ENCODE measurements around the gene GALNT8. TPM values are rescaled to one million over a fixed set of nuclear protein-coding genes. Genes with fewer than 3 reads are reported as not detected.

GALNT8 gene
- total and polyA plus RNA-seq, 2 of the 8 experiments (the other 6 are each of a cell fraction or from before 2014, with no cell fraction given), result 4.7 to 8.3 TPM

GRCh38 chr12:4787965-4788364 is 67.8 kb downstream of the GALNT8 start:
- POLR2A ChIA-PET (ENCODE audit: partially characterized antibody), result no interaction called here
- no peak for TF ChIP-seq GABPA (IDR thresholded peaks at IDR 0.05; ENCODE audit: borderline replicate concordance, insufficient read depth, low read length)
- no peak for TF ChIP-seq SIX5 (IDR thresholded peaks at IDR 0.05; ENCODE audit: low read depth, low read length)
- no peak for TF ChIP-seq E2F6 (IDR thresholded peaks at IDR 0.05)
- no peak for TF ChIP-seq TAF7 (optimal IDR thresholded peaks at IDR 0.05; ENCODE audit: borderline replicate concordance, low read depth, low read length)
- TF ChIP-seq KDM4A (IDR thresholded peaks at IDR 0.05; ENCODE audit: low read depth, low read length, severe bottlenecking), result no peak
- no peak for TF ChIP-seq RAD21 (IDR thresholded peaks at IDR 0.05 in 1 of 2, conservative IDR thresholded peaks at IDR 0.05 in 1 of 2; ENCODE audit: low read depth in 2 of 2, low read length in 2 of 2)
- no peak for TF ChIP-seq EP300 (IDR thresholded peaks at IDR 0.05; ENCODE audit: borderline replicate concordance in 1 of 2, low read depth in 2 of 2, low read length in 2 of 2)
- TF ChIP-seq RBBP5 (IDR thresholded peaks at IDR 0.05; ENCODE audit: borderline replicate concordance, low read depth, low read length), result no peak
- no peak for TF ChIP-seq ZNF274 (IDR thresholded peaks at IDR 0.05; ENCODE audit: borderline replicate concordance, extremely low read depth, low read length)
- TF ChIP-seq CEBPB (IDR thresholded peaks at IDR 0.05; ENCODE audit: low read depth, low read length), result no peak

More at GRCh38 chr12:4787965-4788364, 67.8 kb downstream of the GALNT8 start:
- no peak overlapping the region for H3K4me3 ChIP-seq (ENCODE audit: extremely low read depth in 1 of 4, insufficient read depth in 2 of 4, low read depth in 3 of 4, low read length in 4 of 4)
- no peaks in the 10 kb centered on the region for H3K27me3 ChIP-seq (replicated peaks in 1 of 4; ENCODE audit: control insufficient read depth in 3 of 4, extremely low read depth in 1 of 4, insufficient read depth in 3 of 4, low read length in 3 of 4)
- CTCF ChIA-PET (ENCODE audit: partially characterized antibody), result interaction anchor here (1.4 kb wide), 1 partner anchor 23 kb away, joined by 4 read pairs; no protein-coding TSS in a partner anchor
- H4K91ac ChIP-seq (replicated peaks; ENCODE audit: insufficient read length, low read length), result no peak overlapping the region
- H3K27ac ChIP-seq (ENCODE audit: low read depth, low read length), result no peak overlapping the region
- no peak overlapping the region for H4K8ac ChIP-seq (ENCODE audit: extremely low read depth, insufficient read depth, low read length)
- no peak overlapping the region for H2BK15ac ChIP-seq (ENCODE audit: low read length)
- no peak overlapping the region for H4K5ac ChIP-seq (ENCODE audit: insufficient read length, low read depth, low read length)
- no peak overlapping the region for H3K9ac ChIP-seq (replicated peaks in 1 of 4; ENCODE audit: extremely low read depth in 1 of 4, low read depth in 3 of 4, low read length in 3 of 4)
- no peaks in the 10 kb centered on the region for H4K20me1 ChIP-seq (replicated peaks in 1 of 2; ENCODE audit: control insufficient read depth in 1 of 2, insufficient read depth in 2 of 2, low read length in 2 of 2)
- no peak overlapping the region for H3K18ac ChIP-seq (ENCODE audit: extremely low read depth, low read length)
- no peak overlapping the region for H2AFZ ChIP-seq (ENCODE audit: low read length)
- H2BK12ac ChIP-seq (ENCODE audit: low read depth, low read length), result no peak overlapping the region
- no peak overlapping the region for H2BK20ac ChIP-seq (ENCODE audit: low read length)
- no peak overlapping the region for H2BK5ac ChIP-seq (ENCODE audit: low read depth, low read length)
- no peak overlapping the region for H3K56ac ChIP-seq (replicated peaks; ENCODE audit: insufficient read length, low read depth, low read length)
- 0 out of 2 replicates have a peak, but pooled peaks cover 2% of the 10 kb centered on the region for H3K23me2 ChIP-seq (ENCODE audit: low read depth, low read length)
- no peak overlapping the region for H2BK120ac ChIP-seq (replicated peaks; ENCODE audit: low read depth, low read length)
- no peaks in the 10 kb centered on the region for H3K4me1 ChIP-seq (replicated peaks in 1 of 4; ENCODE audit: control insufficient read depth in 3 of 4, insufficient read depth in 4 of 4, low read length in 3 of 4)
- H3K4me2 ChIP-seq (ENCODE audit: insufficient read depth in 1 of 2, low read depth in 2 of 2, low read length in 2 of 2), result no peak overlapping the region
- no peaks in the 10 kb centered on the region for H3K79me2 ChIP-seq (ENCODE audit: control insufficient read depth in 1 of 2, insufficient read depth in 2 of 2, low read length in 2 of 2)
- H3K9me3 ChIP-seq (ENCODE audit: insufficient read depth in 2 of 2, low read depth in 1 of 2, low read length in 1 of 2), result peaks cover 0 to 9% of the 10 kb centered on the region in 2 experiments; a peak in 2 of 4 replicates
- no peak overlapping the region for H3K4ac ChIP-seq (replicated peaks; ENCODE audit: insufficient read length, low read depth, low read length)
- H3K36me3 ChIP-seq (ENCODE audit: control insufficient read depth in 2 of 4, insufficient read depth in 4 of 4, low read length in 3 of 4), result no peaks in the 10 kb centered on the region; a peak in 1 of 8 replicates
- H3K23ac ChIP-seq (ENCODE audit: insufficient read length), result no peak overlapping the region
- FAIRE-seq (no peak), DNase-seq (ENCODE audit: low read depth in 1 of 2, low spot score in 2 of 2) (no peak)
- H3K14ac ChIP-seq (ENCODE audit: insufficient read length), result no peak overlapping the region
- 96% methylated on average over 7 of the region's 7 CpGs; no CpG with 5 or more reads in 1 of the 2 experiments for WGBS, 2 experiments (ENCODE audit: extremely low coverage in 1 of 2, insufficient coverage in 1 of 2, insufficient read length in 1 of 2, insufficient replicate concordance in 2 of 2, low coverage in 1 of 2, low lambda C conversion rate in 2 of 2, missing lambda C conversion rate in 1 of 2)
- no peak overlapping the region for H2AK5ac ChIP-seq (ENCODE audit: low read depth, low read length)
- no peaks in the 10 kb centered on the region for H3K79me1 ChIP-seq (ENCODE audit: low read depth, low read length)

All from H1 (cell line).